IPS-NIHi11 (cell line): Measurements from ENCODE around the gene NOS1AP.
A peak's percentile ranks its signal among the peaks of the same experiment; 100 is the strongest.

Source experiments
- DNase-seq: peaks from one replicate; pipeline ENCODE4 v3.0.0; 2012; ENCODE audit warnings: mixed read lengths, low spot score

Gene NOS1AP

GRCh38 chr1:162256287-162256686 is 186.8 kb downstream of the NOS1AP start:
- DNase-seq: no peak

- no peak for DNase-seq
These were observed 188.9 kb downstream of the NOS1AP start for GRCh38 chr1:162258394-162258793.

- no peak for DNase-seq
These were observed 190.5 kb downstream of the NOS1AP start for GRCh38 chr1:162259894-162260455.

- DNase-seq: no peak
These were observed 194.6 kb downstream of the NOS1AP start for GRCh38 chr1:162264108-162264507.

GRCh38 chr1:162265983-162266382 is 196.5 kb downstream of the NOS1AP start:
- DNase-seq: no peak

GRCh38 chr1:162270016-162270770 is 200.7 kb downstream of the NOS1AP start:
- DNase-seq: no peak

GRCh38 chr1:162271972-162272371 is 202.5 kb downstream of the NOS1AP start:
- DNase-seq: no peak

- no peak for DNase-seq
These were observed 202.9 kb downstream of the NOS1AP start for GRCh38 chr1:162272419-162272818.

GRCh38 chr1:162275622-162276175 is 206.2 kb downstream of the NOS1AP start:
- no peak for DNase-seq

- DNase-seq: peak; percentile 28
These were observed 207.0 kb downstream of the NOS1AP start for GRCh38 chr1:162276493-162276892.

GRCh38 chr1:162279136-162279498 is 209.6 kb downstream of the NOS1AP start:
- DNase-seq: no peak

GRCh38 chr1:162281426-162281825 is 211.9 kb downstream of the NOS1AP start:
- DNase-seq: no peak

GRCh38 chr1:162283657-162284056 is 214.2 kb downstream of the NOS1AP start:
- DNase-seq: no peak

GRCh38 chr1:162284206-162284955 is 214.9 kb downstream of the NOS1AP start:
- DNase-seq: no peak

GRCh38 chr1:162285149-162285561 is 215.7 kb downstream of the NOS1AP start:
- peak; percentile 59 for DNase-seq

- no peak for DNase-seq
These were observed 221.5 kb downstream of the NOS1AP start for GRCh38 chr1:162291000-162291399.

GRCh38 chr1:162292422-162292849 is 222.9 kb downstream of the NOS1AP start:
- DNase-seq: no peak

- DNase-seq: no peak
These were observed 223.7 kb downstream of the NOS1AP start for GRCh38 chr1:162293073-162293692.

- no peak for DNase-seq
These were observed 224.5 kb downstream of the NOS1AP start for GRCh38 chr1:162294015-162294414.

GRCh38 chr1:162297208-162297607 is 227.7 kb downstream of the NOS1AP start:
- DNase-seq: no peak

- no peak for DNase-seq
These were observed 228.8 kb downstream of the NOS1AP start for GRCh38 chr1:162298266-162298665.

- DNase-seq: no peak
These were observed 229.5 kb downstream of the NOS1AP start for GRCh38 chr1:162299018-162299417.
